LoVo (cell line): ENCODE results near the gene ATN1.

Source experiments
- DNase-seq: peaks from one replicate; pipeline ENCODE4 v3.0.0-alpha.2; 2016; ENCODE audit warnings: low spot score

ATN1 gene

DNA sequence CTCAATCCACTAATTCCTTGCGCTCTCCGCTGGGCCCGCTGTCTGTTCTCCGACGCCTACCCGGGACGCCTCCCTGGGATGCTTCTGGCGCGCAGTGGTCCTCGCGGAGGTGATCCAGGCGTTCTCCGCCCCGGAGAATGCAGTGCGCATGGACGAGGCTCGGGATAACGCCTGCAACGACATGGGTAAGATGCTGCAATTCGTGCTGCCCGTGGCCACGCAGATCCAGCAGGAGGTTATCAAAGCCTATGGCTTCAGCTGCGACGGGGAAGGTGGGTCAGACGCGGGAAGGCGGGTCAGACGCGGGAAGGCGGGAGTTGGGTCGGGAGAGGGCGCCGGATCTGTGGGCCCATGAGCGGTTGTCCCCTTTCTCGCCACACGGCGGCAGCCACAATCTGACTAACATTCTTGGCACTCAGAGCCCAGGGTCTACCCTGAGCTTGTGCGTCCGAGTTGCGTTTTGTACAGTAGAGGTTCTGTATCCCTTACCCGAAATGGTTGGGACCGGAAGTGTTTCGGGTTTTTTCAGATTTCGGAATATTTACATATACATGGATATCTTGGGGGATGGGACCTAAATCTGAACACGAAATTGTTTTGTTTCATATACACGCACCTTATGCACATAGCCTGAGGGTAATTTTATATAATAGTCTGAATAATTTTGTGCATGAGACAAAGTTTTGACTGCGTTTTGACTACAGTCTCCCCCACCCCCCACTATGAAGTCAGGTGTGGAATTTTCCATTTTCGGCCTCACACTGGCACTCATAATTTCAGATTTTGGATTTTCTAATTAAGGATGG, 16.8 kb downstream of the ATN1 start:
- DNase-seq = peak; percentile 98

DNA sequence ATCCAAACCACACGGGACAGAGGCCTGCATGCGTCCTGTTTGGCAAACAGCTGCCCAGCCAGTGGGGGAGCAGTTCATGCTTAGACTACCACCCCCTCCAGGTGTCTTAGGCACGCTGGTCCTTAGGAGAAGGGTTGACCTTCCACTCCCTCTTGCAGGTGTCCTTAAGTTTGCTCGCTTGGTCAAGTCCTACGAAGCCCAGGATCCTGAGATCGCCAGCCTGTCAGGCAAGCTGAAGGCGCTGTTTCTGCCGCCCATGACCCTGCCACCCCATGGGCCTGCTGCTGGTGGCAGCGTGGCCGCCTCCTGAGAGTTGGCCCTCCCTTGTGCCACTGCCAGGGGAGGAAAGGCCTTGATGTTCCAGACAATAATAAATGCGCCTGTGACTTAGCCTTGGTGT, 17.9 kb downstream of the ATN1 start:
- no peak for DNase-seq

DNA sequence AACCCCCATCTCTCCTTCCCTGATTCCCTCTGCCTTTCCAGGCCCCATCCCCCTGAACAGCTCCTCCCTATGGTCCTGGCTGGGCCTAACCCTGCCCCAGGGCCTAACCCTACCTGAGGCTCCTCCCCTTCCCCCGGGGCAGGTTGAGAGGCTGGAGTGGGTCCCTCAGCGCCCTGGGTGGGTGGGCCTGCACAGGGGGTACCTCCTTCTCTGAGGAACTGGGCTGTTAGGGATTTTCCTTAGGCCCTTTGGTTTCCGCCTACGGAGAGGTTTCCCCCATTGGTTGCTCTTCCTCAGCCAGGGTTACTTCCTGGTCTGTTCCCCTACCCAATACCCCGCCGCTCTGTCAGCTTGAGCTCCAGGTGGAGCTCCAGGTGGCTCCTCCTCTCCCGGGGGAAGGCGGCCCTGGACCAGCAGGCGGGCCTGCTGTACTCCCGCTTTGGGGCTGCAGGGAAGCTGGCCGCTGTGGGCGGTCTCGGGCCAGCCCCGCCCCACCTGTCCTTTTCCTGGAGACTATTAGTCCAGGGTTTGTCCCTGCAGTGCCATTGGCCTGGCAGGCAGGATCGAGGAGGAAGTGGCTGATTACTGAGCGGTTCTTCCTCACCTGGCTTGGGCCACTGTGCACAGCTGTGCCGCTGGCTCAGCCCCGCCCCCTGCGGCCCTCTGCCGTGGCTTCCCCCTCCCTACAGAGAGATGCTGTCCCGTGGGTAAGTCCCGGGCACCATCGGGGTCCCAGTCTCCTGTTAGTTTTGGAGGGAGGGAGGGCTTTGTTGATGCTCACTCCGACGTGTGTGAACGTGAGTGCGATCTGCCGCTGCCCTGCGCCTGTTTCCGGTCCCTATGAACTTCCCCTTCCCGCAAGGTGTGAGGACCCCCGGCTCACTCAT, 18.5 kb downstream of the ATN1 start:
- DNase-seq = peak; percentile 99

DNA sequence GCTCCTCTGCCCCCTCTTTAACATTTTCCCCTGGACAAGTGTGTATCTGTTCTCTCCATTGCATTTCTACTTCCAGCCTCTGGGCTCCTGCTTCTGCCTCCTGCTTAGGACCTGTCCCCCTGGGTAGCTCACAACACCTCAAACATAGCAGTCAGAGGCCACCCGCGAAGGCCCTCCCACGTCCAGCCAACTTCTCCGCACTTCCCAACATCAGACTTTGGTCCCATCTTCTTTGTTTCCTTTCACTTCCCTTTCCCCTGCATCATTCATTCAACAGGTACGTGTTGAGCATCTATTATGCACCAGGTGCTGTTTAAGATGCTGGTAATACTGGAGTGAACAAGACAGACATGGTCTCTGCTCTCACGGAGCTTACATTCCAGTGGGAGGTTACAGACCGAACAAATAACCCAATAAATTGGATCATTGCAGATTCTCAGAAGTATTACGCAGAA, 19.2 kb downstream of the ATN1 start:
- DNase-seq = no peak

DNA sequence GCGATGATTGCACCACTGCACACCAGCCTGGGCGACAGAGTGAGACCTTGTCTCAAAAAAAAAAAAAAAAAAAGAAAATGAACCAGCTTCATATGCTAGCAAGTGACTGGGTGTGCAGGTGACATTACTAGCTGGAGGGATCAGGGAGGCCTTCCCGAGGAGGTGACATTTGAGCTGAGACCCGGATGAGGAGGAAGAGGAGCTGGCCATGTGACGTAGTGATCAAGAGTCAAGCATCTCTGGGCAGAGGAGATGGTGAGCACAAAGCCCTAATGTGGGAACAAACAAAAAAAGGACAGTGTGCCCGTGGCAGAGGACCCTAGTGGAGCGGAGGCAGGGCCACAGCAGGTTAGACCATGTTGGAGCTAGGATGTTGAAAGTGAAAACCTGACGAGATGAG, 19.9 kb downstream of the ATN1 start:
- DNase-seq = no peak

DNA sequence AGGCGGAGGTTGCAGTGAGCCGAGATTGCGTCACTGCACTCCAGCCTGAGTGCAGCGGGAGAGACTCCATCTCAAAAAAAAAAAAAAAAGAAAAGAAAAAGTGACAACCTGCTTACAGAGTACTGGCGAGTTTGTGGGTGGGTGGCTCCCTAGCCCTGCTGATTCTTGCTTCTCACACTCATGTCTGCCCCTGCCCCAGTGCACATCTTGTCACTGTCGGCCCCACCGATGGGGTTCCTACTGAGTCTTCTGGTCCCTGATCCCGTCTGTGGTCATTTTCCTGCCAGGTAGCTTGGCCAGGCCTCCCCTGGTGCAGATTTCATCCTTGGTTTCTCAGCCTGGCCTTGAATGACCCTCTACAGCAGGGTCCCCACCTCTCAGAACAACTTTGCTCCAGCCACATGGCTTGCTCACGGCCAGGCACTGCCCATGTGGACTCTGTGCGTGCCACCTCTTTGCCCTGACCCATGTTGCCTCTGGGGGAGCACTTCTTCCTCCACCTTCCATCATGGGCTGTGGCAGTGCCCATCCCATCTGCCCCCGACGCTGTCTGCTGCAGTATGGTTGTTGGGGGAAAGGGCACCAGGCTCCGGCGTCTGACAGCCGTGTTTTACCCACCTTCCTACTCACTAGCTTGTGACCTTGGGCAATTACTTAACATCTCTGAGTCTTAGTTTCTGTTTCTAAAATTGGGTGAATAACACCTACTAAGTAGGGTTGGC, 21.3 kb downstream of the ATN1 start:
- DNase-seq = no peak

DNA sequence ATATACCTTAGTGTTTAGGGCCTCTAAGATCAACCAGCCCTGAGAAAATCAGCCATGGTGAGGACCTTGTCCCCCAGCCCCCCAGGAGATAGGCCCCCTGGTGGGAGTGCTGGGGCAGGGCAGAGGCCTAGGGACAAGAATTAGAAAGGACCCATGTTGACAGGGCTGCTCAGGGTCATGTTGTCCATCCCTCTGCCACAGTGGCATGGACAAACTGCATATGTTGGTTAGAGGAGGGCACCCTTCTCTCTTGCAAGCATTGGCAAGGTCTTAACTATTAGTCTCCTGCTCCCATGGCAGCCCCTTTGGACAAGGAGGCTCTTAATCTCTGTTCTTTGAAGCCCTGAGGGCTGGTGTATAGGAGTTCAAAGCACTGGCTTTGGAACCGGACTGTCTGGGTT, 22.6 kb downstream of the ATN1 start:
- no peak for DNase-seq

DNA sequence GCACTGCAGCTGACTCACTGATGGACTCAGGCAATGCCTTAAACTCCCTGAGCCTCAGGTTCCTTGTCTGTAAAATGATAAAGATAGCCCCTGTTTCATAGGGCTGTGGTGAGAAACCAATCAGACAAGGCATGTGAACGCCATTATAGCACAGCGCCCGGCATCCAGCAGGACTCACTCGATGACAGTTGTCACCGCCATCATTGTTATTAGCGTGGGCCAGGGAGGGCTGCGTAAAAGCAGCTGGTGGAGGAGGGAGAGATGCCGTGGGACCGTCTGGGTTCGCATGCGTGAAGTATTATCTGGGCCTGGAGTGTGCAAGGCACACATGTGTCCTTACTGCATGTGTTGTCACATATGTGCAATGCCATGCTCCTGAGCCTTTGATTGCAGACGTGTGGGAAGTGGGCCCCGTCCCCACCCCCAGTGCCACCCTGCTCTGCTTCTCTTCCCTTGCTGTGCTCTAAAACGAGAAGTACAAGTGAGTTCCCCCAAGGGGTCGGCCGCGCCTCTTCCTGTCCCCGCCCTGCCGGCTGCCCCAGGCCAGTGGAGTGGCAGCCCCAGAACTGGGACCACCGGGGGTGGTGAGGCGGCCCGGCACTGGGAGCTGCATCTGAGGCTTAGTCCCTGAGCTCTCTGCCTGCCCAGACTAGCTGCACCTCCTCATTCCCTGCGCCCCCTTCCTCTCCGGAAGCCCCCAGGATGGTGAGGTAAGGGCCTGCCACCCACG, 23.2 kb downstream of the ATN1 start, which contains the start of gene PTPN6:
TSS of gene PTPN6 (plus strand) at position 546 of the 730 bp plus-strand sequence. CDS start at position 703, 157 bp downstream.
- no peak for DNase-seq

DNA sequence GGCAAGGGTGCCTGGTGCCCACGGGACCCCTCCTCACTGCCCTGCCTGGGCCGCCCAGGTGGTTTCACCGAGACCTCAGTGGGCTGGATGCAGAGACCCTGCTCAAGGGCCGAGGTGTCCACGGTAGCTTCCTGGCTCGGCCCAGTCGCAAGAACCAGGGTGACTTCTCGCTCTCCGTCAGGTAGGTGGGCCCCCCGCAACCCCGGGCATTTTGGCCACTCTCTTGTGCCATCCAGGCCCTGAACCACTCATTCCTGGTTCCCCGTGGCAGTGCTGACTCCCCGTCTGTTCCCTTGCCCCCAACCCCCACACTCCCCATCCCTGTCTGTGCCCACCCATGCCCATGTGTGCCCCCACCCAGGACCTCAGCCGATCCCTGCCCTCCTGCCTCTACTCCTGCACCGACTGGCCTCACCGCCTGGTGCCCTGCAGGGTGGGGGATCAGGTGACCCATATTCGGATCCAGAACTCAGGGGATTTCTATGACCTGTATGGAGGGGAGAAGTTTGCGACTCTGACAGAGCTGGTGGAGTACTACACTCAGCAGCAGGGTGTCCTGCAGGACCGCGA, 23.9 kb downstream of the ATN1 start:
- DNase-seq = no peak

DNA sequence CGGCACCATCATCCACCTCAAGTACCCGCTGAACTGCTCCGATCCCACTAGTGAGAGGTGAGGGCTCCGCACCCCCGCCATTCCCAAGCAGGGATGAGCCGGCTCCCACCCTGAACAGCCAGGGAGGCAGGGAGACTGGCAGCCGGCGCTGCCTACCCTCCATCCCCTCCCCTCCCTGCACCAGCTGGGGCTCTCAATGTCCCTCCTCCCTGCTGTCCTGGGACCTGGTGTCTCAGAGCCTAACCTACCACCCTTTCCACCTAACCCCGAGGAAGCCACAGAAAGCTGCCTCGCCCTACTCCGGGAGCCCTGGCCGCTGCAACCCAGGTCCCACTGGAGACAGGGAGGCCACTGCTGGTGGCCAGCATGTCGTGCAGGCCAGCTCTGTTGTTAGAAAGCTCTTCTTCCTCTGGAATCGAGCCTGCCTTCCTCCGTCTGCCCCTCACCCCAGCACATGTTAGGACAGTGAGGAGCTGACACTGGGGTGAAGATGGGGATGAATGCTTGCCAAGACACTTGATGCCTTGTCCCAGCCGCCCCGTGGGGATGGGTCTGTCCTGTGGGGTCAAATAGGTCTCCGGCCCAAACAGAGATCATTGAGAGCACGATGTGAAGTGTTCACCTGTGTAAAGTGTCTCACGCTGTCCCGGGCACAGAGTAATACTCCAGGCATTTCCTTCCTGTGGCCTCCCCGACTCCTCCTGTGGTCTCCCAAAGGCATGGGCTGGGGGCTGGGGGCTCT, 24.5 kb downstream of the ATN1 start:
- no peak for DNase-seq

DNA sequence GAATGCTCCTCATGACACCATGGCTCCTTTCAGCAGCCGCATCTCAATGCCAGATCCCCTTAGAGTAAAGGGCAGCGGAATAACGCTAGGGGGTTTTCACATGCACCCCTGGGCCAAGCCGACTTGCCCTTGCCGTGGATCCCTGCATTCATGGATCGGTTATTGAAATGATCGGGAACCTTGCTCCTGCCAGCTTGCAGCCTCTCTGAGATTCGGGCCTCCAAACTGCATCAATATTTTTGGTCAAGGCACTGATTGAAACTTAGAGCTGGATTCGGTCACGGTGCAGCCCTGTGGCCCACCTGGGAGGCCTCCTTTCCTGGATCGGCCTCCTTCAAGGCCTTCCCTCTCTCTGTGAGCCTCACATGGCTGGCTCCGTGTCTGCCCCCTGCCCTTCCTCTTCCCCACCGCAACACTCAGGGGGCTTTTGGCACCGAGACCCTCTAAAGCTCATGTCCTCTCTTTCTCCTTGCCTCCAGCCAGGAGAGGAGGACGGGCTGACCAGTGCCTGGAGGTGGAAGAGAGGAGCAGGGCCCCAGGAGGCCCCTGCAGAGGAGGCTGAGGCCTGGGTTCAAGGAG, 25.2 kb downstream of the ATN1 start:
- no peak for DNase-seq

DNA sequence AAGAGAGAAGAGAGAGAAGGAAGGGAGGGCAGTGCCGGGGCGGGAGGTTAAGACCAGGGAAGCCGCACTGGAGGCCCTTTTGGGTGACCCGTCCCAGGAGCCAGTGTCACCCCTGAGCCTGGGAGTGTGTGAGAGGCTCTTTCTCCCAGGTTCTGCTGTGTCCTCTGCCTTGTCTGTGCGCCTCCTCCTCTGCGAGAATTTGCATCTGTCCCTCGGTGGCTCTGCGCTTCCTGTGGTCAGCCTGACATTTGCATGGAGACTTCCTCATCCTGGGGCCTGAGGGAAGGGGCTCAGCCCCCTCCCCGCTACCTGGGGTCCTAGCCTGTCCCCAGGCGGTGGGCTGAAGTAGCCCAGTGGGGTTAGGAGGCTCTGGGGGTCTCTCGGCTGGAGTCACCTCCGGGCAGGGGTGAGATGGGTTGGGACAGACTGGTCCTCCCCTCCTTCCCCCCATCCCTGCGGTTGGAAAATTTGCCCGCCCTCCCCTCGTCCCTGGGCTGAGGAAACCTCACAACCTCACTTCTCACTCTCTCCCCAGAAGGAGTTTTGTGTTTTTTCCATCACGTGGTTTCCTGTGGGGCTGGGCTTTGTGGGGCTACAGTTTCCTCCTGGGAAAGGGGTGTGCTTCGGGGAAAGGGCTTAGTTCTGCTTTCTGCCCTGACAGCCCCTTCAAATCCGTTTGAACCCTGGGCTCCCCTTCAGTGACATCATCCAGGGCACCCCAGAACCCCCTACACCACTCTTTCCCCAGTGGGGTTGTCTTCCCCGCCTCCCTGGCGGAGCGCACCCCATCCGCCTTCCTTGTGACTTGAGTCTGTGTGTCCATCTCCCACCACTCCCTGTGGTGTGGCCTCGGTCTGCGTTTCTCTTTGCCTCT, 25.9 kb downstream of the ATN1 start:
- no peak for DNase-seq

DNA sequence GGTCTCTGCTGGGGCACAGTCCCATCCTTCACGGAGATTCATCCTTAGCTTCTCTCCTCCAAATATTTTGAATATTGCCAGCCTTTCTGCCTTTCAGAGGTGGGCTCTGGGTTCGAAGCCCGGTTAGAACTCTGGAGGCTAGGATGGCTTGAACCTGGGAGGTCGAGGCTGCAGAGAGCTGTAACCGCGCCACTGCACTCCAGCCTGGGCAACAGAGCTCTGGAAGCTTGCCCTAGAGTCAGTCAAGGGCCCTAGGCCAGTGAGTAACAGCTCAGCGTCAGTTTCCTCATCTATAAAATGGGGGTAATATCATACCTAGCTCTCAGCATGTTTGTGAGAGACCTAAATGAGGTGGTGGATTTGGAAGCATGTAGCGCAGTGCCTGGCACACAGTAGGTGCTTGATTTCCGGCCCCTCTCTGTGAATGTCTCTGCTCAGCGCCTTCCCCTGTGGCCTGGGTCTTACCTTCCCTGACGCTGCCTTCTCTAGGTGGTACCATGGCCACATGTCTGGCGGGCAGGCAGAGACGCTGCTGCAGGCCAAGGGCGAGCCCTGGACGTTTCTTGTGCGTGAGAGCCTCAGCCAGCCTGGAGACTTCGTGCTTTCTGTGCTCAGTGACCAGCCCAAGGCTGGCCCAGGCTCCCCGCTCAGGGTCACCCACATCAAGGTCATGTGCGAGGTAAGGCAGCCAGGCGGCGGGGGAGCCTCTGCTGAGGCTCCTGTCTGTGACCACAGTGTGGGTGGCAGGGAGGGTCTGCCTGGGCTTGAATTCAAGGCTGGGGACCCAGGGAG, 26.8 kb downstream of the ATN1 start:
- no peak for DNase-seq

DNA sequence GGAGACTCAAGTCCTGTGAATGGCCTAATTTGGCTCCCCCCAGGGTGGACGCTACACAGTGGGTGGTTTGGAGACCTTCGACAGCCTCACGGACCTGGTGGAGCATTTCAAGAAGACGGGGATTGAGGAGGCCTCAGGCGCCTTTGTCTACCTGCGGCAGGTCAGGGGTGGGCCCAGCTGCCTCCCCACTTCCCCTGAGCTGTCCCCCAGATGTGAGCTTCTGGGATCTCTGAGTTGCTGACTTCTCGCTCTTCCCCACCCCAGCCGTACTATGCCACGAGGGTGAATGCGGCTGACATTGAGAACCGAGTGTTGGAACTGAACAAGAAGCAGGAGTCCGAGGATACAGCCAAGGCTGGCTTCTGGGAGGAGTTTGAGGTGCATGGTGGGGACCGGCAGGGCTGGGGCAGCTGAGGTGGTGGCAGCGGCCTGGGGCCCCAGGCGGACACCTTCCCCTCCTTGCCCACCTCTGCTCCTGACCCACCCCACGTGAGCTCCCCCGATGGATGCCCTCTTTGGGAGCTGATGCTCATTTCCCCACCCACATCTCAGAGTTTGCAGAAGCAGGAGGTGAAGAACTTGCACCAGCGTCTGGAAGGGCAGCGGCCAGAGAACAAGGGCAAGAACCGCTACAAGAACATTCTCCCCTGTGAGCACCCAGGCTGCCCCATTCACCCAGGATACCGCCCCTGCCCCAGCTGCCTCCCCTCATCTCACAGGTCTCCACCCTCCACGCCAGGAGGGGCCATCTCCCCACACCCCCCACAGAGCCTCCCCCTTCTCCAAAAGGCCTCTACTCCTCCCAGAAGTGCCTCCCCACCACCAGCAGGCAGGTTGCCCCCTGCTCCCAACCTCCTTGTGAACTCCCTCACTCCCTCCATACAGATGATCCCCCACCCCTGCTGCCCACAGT, 27.6 kb downstream of the ATN1 start:
- DNase-seq = no peak

DNA sequence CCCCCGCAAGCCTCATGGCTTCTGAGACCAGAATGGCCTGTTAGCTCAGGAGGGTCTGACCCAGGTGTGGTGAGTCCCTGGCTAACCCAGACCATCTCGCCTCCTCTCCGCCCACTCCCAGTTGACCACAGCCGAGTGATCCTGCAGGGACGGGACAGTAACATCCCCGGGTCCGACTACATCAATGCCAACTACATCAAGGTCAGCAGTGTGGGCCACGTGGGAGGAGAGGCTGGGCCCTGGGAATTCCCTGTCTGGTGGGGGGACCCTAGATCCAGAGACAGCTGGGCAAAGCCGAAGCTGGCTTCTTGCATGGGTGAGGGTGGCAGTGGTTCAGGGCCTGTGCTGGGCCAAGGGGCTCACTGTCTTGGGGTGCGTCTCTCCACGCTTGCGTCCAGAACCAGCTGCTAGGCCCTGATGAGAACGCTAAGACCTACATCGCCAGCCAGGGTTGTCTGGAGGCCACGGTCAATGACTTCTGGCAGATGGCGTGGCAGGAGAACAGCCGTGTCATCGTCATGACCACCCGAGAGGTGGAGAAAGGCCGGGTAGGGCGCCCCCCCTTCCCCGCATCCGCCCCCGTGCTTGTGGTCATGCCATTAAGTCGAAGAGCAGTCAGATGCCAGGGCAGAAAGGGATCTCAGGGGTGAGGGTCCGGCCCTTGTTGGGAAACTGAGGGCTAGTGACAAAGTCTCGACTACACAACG, 28.4 kb downstream of the ATN1 start:
- DNase-seq = no peak

DNA sequence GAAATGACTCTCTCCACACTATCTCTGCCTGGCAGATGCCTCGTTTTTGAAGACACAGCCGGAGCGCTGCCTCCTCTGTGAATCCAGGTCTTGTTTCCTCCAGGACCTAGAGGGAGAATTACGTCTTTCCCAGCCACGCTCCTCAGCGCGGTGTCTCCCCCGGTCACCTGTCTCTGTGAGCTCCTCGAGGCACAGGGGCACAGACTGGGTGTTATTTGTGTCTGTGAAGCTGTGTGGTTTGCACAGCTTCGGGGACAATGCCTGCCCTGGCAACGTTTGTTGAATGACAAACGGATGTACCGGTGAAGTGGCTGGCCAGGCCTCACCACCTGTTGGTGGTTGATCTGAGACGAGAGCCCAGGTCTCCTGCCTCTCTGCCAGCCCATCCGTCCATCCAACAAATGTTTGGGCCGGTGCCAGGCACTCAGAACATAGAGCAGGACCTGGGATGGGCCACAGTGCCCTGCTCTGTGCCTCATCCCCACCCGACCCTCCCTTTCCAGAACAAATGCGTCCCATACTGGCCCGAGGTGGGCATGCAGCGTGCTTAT, 29.5 kb downstream of the ATN1 start:
- DNase-seq = no peak
